Measurements from ENCODE around the gene DCAF11. TPM values are rescaled to one million over a fixed set of nuclear protein-coding genes. Genes with fewer than 3 reads are reported as not detected.

The DCAF11 gene
- total and polyA plus RNA-seq, 2 of the 13 experiments (the other 11 are each of a cell fraction or from before 2014, with no cell fraction given) = 150 to 257 TPM

DNA sequence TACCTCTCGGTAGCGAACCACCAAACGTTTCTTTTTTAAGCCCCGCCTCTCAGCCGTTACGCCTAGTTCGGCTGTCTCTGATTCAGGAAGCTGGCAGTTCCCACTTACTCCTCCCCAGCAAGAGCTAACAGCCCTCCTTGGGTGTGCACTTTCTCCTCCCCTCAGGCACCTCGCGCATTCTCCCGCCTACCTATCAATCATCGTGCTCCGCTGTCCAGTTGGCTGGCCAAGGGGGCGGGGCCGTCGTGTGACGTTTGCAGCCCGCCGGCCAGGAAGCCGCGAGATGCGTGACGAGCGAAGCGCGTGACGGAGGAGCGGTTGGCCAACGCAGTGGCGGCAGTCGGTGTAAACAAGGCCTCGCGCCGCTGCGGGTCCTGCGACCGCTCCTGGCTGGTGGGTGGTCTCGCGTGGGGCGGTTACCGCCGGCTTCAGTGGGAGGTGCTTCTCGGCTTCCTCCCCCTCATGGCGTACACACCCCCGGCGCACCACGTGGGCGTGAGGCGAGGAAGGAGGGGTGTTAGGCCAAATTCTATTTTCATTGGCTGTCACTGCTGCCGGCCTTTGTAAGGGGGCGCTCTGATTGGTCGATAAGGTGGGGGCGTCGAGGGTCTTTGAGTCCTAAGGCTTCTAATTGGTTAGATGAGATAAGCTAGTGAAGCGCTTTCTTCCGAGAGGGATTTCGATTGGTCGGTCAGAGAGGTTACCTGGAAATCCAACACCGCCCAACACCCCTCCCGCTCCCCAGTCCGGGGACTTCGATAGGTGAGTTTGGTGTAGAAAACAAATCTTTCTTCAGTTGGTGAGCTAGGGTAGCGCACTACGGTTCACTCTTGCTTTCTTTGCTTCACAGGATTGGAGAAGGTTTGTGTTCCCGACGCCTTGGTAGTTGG, at the start of gene DCAF11, which contains the start of gene NRL (continued):
- TF ChIP-seq, protein P1, sequence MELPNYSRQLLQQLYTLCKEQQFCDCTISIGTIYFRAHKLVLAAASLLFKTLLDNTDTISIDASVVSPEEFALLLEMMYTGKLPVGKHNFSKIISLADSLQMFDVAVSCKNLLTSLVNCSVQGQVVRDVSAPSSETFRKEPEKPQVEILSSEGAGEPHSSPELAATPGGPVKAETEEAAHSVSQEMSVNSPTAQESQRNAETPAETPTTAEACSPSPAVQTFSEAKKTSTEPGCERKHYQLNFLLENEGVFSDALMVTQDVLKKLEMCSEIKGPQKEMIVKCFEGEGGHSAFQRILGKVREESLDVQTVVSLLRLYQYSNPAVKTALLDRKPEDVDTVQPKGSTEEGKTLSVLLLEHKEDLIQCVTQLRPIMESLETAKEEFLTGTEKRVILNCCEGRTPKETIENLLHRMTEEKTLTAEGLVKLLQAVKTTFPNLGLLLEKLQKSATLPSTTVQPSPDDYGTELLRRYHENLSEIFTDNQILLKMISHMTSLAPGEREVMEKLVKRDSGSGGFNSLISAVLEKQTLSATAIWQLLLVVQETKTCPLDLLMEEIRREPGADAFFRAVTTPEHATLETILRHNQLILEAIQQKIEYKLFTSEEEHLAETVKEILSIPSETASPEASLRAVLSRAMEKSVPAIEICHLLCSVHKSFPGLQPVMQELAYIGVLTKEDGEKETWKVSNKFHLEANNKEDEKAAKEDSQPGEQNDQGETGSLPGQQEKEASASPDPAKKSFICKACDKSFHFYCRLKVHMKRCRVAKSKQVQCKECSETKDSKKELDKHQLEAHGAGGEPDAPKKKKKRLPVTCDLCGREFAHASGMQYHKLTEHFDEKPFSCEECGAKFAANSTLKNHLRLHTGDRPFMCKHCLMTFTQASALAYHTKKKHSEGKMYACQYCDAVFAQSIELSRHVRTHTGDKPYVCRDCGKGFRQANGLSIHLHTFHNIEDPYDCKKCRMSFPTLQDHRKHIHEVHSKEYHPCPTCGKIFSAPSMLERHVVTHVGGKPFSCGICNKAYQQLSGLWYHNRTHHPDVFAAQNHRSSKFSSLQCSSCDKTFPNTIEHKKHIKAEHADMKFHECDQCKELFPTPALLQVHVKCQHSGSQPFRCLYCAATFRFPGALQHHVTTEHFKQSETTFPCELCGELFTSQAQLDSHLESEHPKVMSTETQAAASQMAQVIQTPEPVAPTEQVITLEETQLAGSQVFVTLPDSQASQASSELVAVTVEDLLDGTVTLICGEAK (IDR thresholded peaks at IDR 0.05) = no peak
- TF ChIP-seq, protein P1 (CRISPR knock-in tag; IDR thresholded peaks at IDR 0.05) = peak; percentile 87
- TF ChIP-seq, protein P2, sequence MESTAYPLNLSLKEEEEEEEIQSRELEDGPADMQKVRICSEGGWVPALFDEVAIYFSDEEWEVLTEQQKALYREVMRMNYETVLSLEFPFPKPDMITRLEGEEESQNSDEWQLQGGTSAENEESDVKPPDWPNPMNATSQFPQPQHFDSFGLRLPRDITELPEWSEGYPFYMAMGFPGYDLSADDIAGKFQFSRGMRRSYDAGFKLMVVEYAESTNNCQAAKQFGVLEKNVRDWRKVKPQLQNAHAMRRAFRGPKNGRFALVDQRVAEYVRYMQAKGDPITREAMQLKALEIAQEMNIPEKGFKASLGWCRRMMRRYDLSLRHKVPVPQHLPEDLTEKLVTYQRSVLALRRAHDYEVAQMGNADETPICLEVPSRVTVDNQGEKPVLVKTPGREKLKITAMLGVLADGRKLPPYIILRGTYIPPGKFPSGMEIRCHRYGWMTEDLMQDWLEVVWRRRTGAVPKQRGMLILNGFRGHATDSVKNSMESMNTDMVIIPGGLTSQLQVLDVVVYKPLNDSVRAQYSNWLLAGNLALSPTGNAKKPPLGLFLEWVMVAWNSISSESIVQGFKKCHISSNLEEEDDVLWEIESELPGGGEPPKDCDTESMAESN (CRISPR knock-in tag; conservative IDR thresholded peaks at IDR 0.05) = peak; percentile 96; the same call in 1 of the 2 replicates
- TF ChIP-seq BCL6 (CRISPR knock-in tag; IDR thresholded peaks at IDR 0.05) (peak; percentile 77), MXI1 (IDR thresholded peaks at IDR 0.05; ENCODE audit: borderline replicate concordance, low read depth, low read length) (peak; percentile 98), RXRB (CRISPR knock-in tag; IDR thresholded peaks at IDR 0.05; ENCODE audit: borderline replicate concordance) (peak; percentile 85), ZC3H13 (CRISPR knock-in tag; IDR thresholded peaks at IDR 0.05) (no peak), MEF2D (CRISPR knock-in tag; IDR thresholded peaks at IDR 0.05) (peak; percentile 97), ZBTB8A (CRISPR knock-in tag; IDR thresholded peaks at IDR 0.05; ENCODE audit: borderline replicate concordance, low read depth) (no peak), NR2F2 (IDR thresholded peaks at IDR 0.05; ENCODE audit: borderline replicate concordance, low read depth) (no peak), DMAP1 (CRISPR knock-in tag; IDR thresholded peaks at IDR 0.05) (peak; percentile 100), NR1H2 (CRISPR knock-in tag; IDR thresholded peaks at IDR 0.05; ENCODE audit: borderline replicate concordance, low read depth) (0 out of 2 replicates have a peak, but pooled peaks have one; percentile 10), RXRA (CRISPR knock-in tag; IDR thresholded peaks at IDR 0.05) (peak; percentile 92), ZNF446 (CRISPR knock-in tag; IDR thresholded peaks at IDR 0.05) (no peak), HIVEP1 (CRISPR knock-in tag; IDR thresholded peaks at IDR 0.05) (peak; percentile 98)
- TF ChIP-seq, protein P3, sequence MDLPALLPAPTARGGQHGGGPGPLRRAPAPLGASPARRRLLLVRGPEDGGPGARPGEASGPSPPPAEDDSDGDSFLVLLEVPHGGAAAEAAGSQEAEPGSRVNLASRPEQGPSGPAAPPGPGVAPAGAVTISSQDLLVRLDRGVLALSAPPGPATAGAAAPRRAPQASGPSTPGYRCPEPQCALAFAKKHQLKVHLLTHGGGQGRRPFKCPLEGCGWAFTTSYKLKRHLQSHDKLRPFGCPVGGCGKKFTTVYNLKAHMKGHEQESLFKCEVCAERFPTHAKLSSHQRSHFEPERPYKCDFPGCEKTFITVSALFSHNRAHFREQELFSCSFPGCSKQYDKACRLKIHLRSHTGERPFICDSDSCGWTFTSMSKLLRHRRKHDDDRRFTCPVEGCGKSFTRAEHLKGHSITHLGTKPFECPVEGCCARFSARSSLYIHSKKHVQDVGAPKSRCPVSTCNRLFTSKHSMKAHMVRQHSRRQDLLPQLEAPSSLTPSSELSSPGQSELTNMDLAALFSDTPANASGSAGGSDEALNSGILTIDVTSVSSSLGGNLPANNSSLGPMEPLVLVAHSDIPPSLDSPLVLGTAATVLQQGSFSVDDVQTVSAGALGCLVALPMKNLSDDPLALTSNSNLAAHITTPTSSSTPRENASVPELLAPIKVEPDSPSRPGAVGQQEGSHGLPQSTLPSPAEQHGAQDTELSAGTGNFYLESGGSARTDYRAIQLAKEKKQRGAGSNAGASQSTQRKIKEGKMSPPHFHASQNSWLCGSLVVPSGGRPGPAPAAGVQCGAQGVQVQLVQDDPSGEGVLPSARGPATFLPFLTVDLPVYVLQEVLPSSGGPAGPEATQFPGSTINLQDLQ (CRISPR knock-in tag; IDR thresholded peaks at IDR 0.05) = no peak
